B cell (primary cell): ENCODE measurements around the gene RFPL4A.

ENCODE experiments used
- EZH2 ChIP-seq: IDR thresholded peaks from 2 replicates; pipeline ENCODE4 v1.6.1; 2012; ENCODE audit warnings: borderline replicate concordance, low read depth, mild to moderate bottlenecking, moderate library complexity, low read length; ENCODE audit not compliant: insufficient read depth, poor library complexity, severe bottlenecking
- TF ChIP-seq, protein P1 (sequence below): fragments of 200-600 bp; IDR thresholded peaks from one replicate; pipeline ENCODE4 v1.8.0; 2022; ENCODE audit warnings: antibody characterized with exemption, mild to moderate bottlenecking

GRCh38 chr19:55717251-55717650, 41.6 kb upstream of the RFPL4A start:
- TF ChIP-seq, protein P1, sequence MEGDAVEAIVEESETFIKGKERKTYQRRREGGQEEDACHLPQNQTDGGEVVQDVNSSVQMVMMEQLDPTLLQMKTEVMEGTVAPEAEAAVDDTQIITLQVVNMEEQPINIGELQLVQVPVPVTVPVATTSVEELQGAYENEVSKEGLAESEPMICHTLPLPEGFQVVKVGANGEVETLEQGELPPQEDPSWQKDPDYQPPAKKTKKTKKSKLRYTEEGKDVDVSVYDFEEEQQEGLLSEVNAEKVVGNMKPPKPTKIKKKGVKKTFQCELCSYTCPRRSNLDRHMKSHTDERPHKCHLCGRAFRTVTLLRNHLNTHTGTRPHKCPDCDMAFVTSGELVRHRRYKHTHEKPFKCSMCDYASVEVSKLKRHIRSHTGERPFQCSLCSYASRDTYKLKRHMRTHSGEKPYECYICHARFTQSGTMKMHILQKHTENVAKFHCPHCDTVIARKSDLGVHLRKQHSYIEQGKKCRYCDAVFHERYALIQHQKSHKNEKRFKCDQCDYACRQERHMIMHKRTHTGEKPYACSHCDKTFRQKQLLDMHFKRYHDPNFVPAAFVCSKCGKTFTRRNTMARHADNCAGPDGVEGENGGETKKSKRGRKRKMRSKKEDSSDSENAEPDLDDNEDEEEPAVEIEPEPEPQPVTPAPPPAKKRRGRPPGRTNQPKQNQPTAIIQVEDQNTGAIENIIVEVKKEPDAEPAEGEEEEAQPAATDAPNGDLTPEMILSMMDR: no peak
- no peak for TF ChIP-seq EZH2
